ENCODE results near the gene AATF.

GRCh38 chr17:37096071-37096470, 147.3 kb downstream of the AATF start:
- TF ChIP-seq CTCF (IDR thresholded peaks at IDR 0.05): no peak
- TF ChIP-seq POLR2A (IDR thresholded peaks at IDR 0.05; ENCODE audit: low read length): no peak
- no peak for TF ChIP-seq MYC (IDR thresholded peaks at IDR 0.05; ENCODE audit: borderline replicate concordance, low read length)
- TF ChIP-seq REST (IDR thresholded peaks at IDR 0.05): no peak
- no peak for TF ChIP-seq RAD21 (conservative IDR thresholded peaks at IDR 0.05 in 1 of 2, IDR thresholded peaks at IDR 0.05 in 1 of 2)
- TF ChIP-seq EP300 (IDR thresholded peaks at IDR 0.05): no peak
